Activated naive CD4-positive, alpha-beta T cell treated with Interleukin-2 at 50 U/mL for 16 hours (primary cell): Measurements from ENCODE around the gene SIX2.

Experiments used
- DNase-seq: peaks from one replicate; pipeline ENCODE4 v3.0.0-alpha.2; 2020

Gene SIX2

GRCh38 chr2:45000921-45001868, 8.1 kb downstream of the SIX2 start:
- DNase-seq, result no peak

- DNase-seq, result no peak
Observed at GRCh38 chr2:45000341-45000901, 8.8 kb downstream of the SIX2 start.

- DNase-seq, result no peak
Observed at GRCh38 chr2:44999540-44999939, 9.7 kb downstream of the SIX2 start.

GRCh38 chr2:44997963-44998362, 11.3 kb downstream of the SIX2 start:
- DNase-seq, result no peak

GRCh38 chr2:44996356-44996755, 12.9 kb downstream of the SIX2 start:
- no peak for DNase-seq

GRCh38 chr2:44994377-44994776, 14.9 kb downstream of the SIX2 start:
- no peak for DNase-seq

- no peak for DNase-seq
Observed at GRCh38 chr2:44989176-44989575, 20.1 kb downstream of the SIX2 start.

GRCh38 chr2:44983836-44984604, 25.2 kb downstream of the SIX2 start:
- DNase-seq, result no peak

- DNase-seq, result peak; percentile 66
Observed at GRCh38 chr2:44981714-44982108, 27.5 kb downstream of the SIX2 start.

GRCh38 chr2:44980751-44981713, 28.2 kb downstream of the SIX2 start:
- no peak for DNase-seq

- DNase-seq, result no peak
Observed at GRCh38 chr2:44979581-44979980, 29.7 kb downstream of the SIX2 start.

- DNase-seq, result no peak
Observed at GRCh38 chr2:44975571-44976450, 33.4 kb downstream of the SIX2 start.

- DNase-seq, result no peak
Observed at GRCh38 chr2:44974064-44974715, 35.1 kb downstream of the SIX2 start.

- DNase-seq, result no peak
Observed at GRCh38 chr2:44972771-44973535, 36.3 kb downstream of the SIX2 start.

- no peak for DNase-seq
Observed at GRCh38 chr2:44970846-44971450, 38.3 kb downstream of the SIX2 start.

GRCh38 chr2:44969936-44970335, 39.3 kb downstream of the SIX2 start:
- DNase-seq, result no peak

GRCh38 chr2:44967727-44968432, 41.4 kb downstream of the SIX2 start:
- DNase-seq, result no peak

- DNase-seq, result no peak
Observed at GRCh38 chr2:44967056-44967455, 42.2 kb downstream of the SIX2 start.

GRCh38 chr2:44965684-44966083, 43.6 kb downstream of the SIX2 start:
- no peak for DNase-seq
